GM19452 (cell line): Measurements from ENCODE around the gene PTPRM.

Experiments
- ATAC-seq: cut with Tn5 transposase; IDR thresholded peaks from one replicate; pipeline ENCODE4 v1.9.1; 2021; ENCODE audit not compliant: unreplicated experiment

The PTPRM gene

GRCh38 chr18:8448130-8448529 is 881.0 kb downstream of the PTPRM start:
- ATAC-seq, result no peak

GRCh38 chr18:8450013-8450412 is 882.9 kb downstream of the PTPRM start:
- no peak for ATAC-seq

- ATAC-seq, result no peak
Observed at GRCh38 chr18:8450898-8451665, 884.0 kb downstream of the PTPRM start.

- no peak for ATAC-seq
Observed at GRCh38 chr18:8453528-8453927, 886.4 kb downstream of the PTPRM start.

GRCh38 chr18:8454136-8454535 is 887.0 kb downstream of the PTPRM start:
- ATAC-seq, result no peak

GRCh38 chr18:8455661-8456614 is 888.8 kb downstream of the PTPRM start:
- ATAC-seq, result no peak
